ENCODE measurements around the gene SDK1. TPM values are rescaled to one million over a fixed set of nuclear protein-coding genes. Genes with fewer than 3 reads are reported as not detected.

Gene SDK1
- total RNA-seq, 1 donor from 2014 or later, result 4.3 TPM

DNA sequence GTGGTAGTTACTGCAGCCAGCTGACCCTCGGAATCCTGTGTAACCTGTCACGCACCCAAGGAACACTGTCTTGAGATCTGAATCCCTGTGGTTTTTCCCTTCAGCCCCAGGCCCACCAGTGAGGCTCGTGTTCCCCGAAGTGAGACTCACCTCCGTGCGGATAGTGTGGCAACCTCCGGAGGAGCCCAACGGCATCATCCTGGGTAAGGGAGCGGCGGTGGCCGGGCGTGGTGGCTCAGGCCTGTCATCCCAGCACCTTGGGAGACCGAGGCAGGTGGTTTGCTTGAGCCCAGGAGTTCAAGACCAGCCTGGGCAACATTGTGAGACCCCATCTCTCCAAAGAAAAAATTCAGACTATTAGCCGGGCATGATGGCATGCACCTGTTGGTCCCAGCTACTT, 831.2 kb downstream of the SDK1 start:
- no peak overlapping the region for H3K27ac Mint-ChIP-seq (ENCODE audit: unreplicated experiment)
- peaks cover 6% of the 10 kb centered on the region for H3K27me3 Mint-ChIP-seq (ENCODE audit: unreplicated experiment)
- TF ChIP-seq, protein P1, sequence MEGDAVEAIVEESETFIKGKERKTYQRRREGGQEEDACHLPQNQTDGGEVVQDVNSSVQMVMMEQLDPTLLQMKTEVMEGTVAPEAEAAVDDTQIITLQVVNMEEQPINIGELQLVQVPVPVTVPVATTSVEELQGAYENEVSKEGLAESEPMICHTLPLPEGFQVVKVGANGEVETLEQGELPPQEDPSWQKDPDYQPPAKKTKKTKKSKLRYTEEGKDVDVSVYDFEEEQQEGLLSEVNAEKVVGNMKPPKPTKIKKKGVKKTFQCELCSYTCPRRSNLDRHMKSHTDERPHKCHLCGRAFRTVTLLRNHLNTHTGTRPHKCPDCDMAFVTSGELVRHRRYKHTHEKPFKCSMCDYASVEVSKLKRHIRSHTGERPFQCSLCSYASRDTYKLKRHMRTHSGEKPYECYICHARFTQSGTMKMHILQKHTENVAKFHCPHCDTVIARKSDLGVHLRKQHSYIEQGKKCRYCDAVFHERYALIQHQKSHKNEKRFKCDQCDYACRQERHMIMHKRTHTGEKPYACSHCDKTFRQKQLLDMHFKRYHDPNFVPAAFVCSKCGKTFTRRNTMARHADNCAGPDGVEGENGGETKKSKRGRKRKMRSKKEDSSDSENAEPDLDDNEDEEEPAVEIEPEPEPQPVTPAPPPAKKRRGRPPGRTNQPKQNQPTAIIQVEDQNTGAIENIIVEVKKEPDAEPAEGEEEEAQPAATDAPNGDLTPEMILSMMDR (IDR thresholded peaks at IDR 0.05; ENCODE audit: unreplicated experiment), result no peak
- peaks cover 8% of the 10 kb centered on the region for H3K4me1 Mint-ChIP-seq (ENCODE audit: unreplicated experiment)
- H3K36me3 Mint-ChIP-seq (ENCODE audit: low read depth, unreplicated experiment), result peaks cover 8% of the 10 kb centered on the region
- no peak overlapping the region for H3K4me3 Mint-ChIP-seq (ENCODE audit: unreplicated experiment)
- H3K9me3 Mint-ChIP-seq (ENCODE audit: unreplicated experiment), result peaks cover 12% of the 10 kb centered on the region
- no peak for DNase-seq (ENCODE audit: low spot score)

DNA sequence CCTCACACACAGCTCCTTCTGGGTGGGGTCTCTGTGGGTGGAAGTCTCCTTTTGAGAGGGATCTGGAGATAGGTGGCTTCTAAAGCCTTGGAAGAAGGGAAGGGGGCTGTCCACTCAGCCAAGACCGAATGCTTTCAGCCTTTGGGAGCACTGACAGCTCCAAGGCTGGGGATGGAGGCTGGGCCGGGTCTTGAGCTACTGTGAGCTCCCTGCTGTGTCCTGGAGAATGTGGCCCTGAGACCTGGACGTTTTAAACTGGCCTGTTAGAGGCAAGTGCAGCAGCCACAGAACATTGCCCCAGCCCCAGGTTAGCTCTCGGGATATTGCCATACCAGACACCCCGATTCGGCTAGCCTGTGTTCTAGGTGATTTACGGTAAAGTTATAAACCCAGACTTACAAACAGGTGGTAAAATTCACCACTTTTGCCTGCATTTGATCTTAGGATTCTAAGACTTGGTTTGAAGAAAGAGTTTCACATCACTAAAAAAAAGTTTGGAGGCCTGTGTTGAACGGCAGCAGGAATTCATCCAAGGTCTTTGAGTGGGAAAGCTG, 832.5 kb downstream of the SDK1 start:
- peaks cover 2% of the 10 kb centered on the region for H3K4me1 Mint-ChIP-seq (ENCODE audit: unreplicated experiment)
- TF ChIP-seq, protein P1 (IDR thresholded peaks at IDR 0.05; ENCODE audit: unreplicated experiment), result no peak
- H3K4me3 Mint-ChIP-seq (ENCODE audit: unreplicated experiment), result no peak overlapping the region
- H3K9me3 Mint-ChIP-seq (ENCODE audit: unreplicated experiment), result peaks cover 17% of the 10 kb centered on the region
- H3K27me3 Mint-ChIP-seq (ENCODE audit: unreplicated experiment), result peaks cover 2% of the 10 kb centered on the region
- H3K36me3 Mint-ChIP-seq (ENCODE audit: low read depth, unreplicated experiment), result peaks cover 5% of the 10 kb centered on the region
- no peak for DNase-seq (ENCODE audit: low spot score)
- no peak overlapping the region for H3K27ac Mint-ChIP-seq (ENCODE audit: unreplicated experiment)

DNA sequence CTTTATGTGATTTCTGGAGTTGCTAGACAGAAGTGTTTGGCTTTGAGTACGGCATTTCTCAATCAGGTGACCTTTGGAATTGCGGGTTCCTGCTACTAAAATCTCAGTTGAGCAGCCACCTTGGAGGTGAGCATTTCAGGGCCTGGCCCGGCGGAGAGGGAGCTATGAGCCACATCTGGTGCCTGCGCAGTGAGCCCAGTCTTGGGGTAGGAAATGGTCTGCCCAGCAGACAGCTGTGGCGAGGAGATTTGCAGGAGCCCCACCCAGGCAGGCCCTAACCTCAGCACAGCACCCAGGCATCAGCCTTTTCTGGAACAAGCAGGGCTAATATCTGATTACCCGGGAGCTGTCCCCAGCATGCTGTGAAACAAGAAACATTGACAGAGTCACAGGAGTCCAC, 833.2 kb downstream of the SDK1 start:
- TF ChIP-seq, protein P1 (IDR thresholded peaks at IDR 0.05; ENCODE audit: unreplicated experiment), result no peak
- Mint-ChIP-seq H3K4me3 (ENCODE audit: unreplicated experiment) (no peak overlapping the region), H3K4me1 (ENCODE audit: unreplicated experiment) (peaks cover 2% of the 10 kb centered on the region), H3K27ac (ENCODE audit: unreplicated experiment) (no peak overlapping the region), H3K27me3 (ENCODE audit: unreplicated experiment) (peaks cover 2% of the 10 kb centered on the region), H3K36me3 (ENCODE audit: low read depth, unreplicated experiment) (peaks cover 5% of the 10 kb centered on the region), H3K9me3 (ENCODE audit: unreplicated experiment) (peaks cover 17% of the 10 kb centered on the region)
- DNase-seq (ENCODE audit: low spot score), result no peak

DNA sequence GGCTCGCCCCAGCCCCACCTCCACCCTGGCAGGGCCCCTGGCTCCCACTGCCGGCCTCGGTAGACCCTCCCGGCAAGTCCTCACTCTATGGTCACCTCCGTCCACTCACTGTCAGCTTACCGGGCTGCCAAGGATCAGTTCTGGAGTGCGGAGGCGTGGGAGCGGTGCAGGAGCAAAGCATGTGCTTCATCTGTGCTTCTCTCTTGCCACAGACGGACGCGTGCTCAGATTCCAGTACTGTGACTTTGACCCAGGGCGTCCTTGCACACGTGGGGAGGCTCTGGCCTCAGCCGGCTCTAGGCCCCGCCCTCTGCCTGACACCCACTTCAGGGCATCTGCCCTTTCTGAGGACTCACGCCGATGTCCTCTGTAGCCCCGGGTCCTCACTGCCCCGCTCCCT, 833.6 kb downstream of the SDK1 start:
- Mint-ChIP-seq H3K4me1 (ENCODE audit: unreplicated experiment) (peaks cover 2% of the 10 kb centered on the region), H3K27me3 (ENCODE audit: unreplicated experiment) (peaks cover 3% of the 10 kb centered on the region), H3K4me3 (ENCODE audit: unreplicated experiment) (no peak overlapping the region), H3K27ac (ENCODE audit: unreplicated experiment) (no peak overlapping the region), H3K36me3 (ENCODE audit: low read depth, unreplicated experiment) (peaks cover 5% of the 10 kb centered on the region), H3K9me3 (ENCODE audit: unreplicated experiment) (peaks cover 17% of the 10 kb centered on the region)
- DNase-seq (ENCODE audit: low spot score), result no peak
- TF ChIP-seq, protein P1 (IDR thresholded peaks at IDR 0.05; ENCODE audit: unreplicated experiment), result no peak

DNA sequence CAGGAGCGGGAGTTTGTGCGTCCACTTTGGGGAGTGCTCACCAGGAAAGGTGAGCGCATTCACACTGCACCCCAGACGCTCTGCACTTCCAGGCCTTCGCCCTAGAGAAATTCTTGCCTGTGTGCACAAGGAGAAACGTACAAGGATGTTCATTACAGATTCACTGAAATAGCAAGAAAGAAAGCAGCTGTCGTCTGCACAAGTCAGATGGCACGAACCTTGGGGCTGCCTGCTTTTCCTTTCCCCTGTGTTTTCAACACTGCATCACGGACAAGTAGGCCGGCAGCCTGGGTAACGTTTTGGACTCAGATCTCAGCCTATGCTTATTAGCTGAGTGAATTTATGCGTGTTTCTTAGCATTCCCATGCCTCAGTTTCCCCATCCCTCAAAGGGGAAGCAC, 834.2 kb downstream of the SDK1 start:
- TF ChIP-seq, protein P1 (IDR thresholded peaks at IDR 0.05; ENCODE audit: unreplicated experiment), result no peak
- Mint-ChIP-seq H3K36me3 (ENCODE audit: low read depth, unreplicated experiment) (peaks cover 5% of the 10 kb centered on the region), H3K27me3 (ENCODE audit: unreplicated experiment) (peaks cover 3% of the 10 kb centered on the region), H3K4me3 (ENCODE audit: unreplicated experiment) (no peak overlapping the region), H3K9me3 (ENCODE audit: unreplicated experiment) (peaks cover 17% of the 10 kb centered on the region), H3K4me1 (ENCODE audit: unreplicated experiment) (peaks cover 2% of the 10 kb centered on the region), H3K27ac (ENCODE audit: unreplicated experiment) (no peak overlapping the region)
- no peak for DNase-seq (ENCODE audit: low spot score)

All from endothelial cell (in vitro differentiated cells).